ENCODE data around the gene ATF6.

Gene ATF6

GRCh38 chr1:161899091-161899490 lies 133.0 kb downstream of the ATF6 start:
- TF ChIP-seq CTCF (IDR thresholded peaks at IDR 0.05; ENCODE audit: extremely low read depth, missing control alignments) = no peak
- no peak for DNase-seq (ENCODE audit: low spot score)

- TF ChIP-seq CTCF (IDR thresholded peaks at IDR 0.05; ENCODE audit: extremely low read depth, missing control alignments) = no peak
- no peak for DNase-seq (ENCODE audit: low spot score)
Measured at GRCh38 chr1:161900160-161900559, 134.0 kb downstream of the ATF6 start.

GRCh38 chr1:161902182-161902581 lies 136.1 kb downstream of the ATF6 start:
- no peak for TF ChIP-seq CTCF (IDR thresholded peaks at IDR 0.05; ENCODE audit: extremely low read depth, missing control alignments)
- no peak for DNase-seq (ENCODE audit: low spot score)

- TF ChIP-seq CTCF (IDR thresholded peaks at IDR 0.05; ENCODE audit: extremely low read depth, missing control alignments) = peak; percentile 28
Measured at GRCh38 chr1:161905269-161905884, 139.3 kb downstream of the ATF6 start.

GRCh38 chr1:161907265-161907664 lies 141.1 kb downstream of the ATF6 start:
- TF ChIP-seq CTCF (IDR thresholded peaks at IDR 0.05; ENCODE audit: extremely low read depth, missing control alignments) = no peak
- DNase-seq (ENCODE audit: low spot score) = no peak

More at GRCh38 chr1:161905269-161905884, 139.3 kb downstream of the ATF6 start:
- DNase-seq (ENCODE audit: low spot score) = peak; percentile 23

- no peak for DNase-seq (ENCODE audit: low spot score)
- no peak for TF ChIP-seq CTCF (IDR thresholded peaks at IDR 0.05; ENCODE audit: extremely low read depth, missing control alignments)
Measured at GRCh38 chr1:161908264-161908663, 142.1 kb downstream of the ATF6 start.

GRCh38 chr1:161910604-161911003 lies 144.5 kb downstream of the ATF6 start:
- DNase-seq (ENCODE audit: low spot score) = no peak
- TF ChIP-seq CTCF (IDR thresholded peaks at IDR 0.05; ENCODE audit: extremely low read depth, missing control alignments) = no peak

Measured in GM20000 (cell line).